Upper lobe of left lung (tissue), 4 donors: Measurements from ENCODE around the gene PCYT2.

Source experiments
- POLR2A ChIP-seq, 4 donors: fragments of 450-650 bp; IDR thresholded peaks; one replicate each; pipeline ENCODE4 v1.5.1; 2016 to 2017; ENCODE audit warnings: antibody characterized with exemption in 4 of 4, mild to moderate bottlenecking in 2 of 4
- POLR2AphosphoS5 ChIP-seq, 2 donors: sonication (generic); formaldehyde crosslinking; IDR thresholded peaks; one replicate each; pipeline ENCODE4 v1.5.1; 2017; ENCODE audit warnings: antibody characterized with exemption in 2 of 2
- TF ChIP-seq, protein P1 (sequence below), 6 experiments: fragments of 450-650 bp in 4 of 6; fragments of 200-600 bp in 2 of 6; sonication (generic) in 2 of 6; IDR thresholded peaks; one replicate each; pipeline ENCODE4 v1.5.1; 2016 to 2019; ENCODE audit warnings: antibody characterized with exemption in 6 of 6

DNA sequence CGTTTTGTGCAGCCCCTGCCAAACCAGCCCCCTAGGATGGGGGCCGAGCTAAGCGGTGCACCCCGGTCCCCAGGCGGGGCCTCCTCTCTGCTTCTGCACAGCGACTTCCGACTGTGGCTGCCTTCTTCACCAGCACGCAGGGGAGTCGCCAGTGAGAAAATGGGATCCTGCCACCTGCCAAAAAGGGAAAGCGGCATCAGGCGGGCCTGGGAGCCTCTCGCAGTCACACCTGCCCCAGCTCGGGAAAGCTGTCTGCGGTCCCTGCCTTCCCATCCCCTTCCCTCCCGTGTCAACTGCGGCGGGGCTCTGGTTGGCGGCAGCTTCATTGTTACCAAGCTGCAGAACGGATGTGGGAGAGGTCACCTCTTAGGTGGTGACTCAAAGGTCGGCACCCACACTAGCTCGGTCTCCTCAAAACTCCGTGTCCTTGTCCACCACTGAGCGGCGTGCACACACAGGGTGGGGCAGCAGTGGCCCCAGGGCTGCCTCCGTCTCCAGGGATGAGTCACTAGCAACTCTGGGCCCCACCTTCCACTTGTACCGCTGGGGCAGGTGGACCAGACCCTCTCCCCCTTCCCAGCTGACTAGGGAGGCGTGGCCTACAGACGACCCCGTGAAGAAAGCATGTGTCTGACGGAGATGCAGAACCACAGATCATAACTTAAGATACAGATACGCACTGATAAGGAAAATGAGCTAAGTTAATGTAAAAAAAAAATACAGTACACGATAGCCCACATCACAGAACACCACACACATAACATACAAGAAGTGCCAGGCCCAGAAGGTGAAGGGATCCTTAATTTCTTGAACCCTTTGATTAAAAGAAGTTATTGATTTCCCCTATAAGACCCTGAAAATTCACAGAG, 1.5 kb upstream of the PCYT2 start:
- TF ChIP-seq POLR2A (IDR thresholded peaks at IDR 0.05) (no peak), POLR2AphosphoS5 (IDR thresholded peaks at IDR 0.05) (no peak)
- TF ChIP-seq, protein P1, sequence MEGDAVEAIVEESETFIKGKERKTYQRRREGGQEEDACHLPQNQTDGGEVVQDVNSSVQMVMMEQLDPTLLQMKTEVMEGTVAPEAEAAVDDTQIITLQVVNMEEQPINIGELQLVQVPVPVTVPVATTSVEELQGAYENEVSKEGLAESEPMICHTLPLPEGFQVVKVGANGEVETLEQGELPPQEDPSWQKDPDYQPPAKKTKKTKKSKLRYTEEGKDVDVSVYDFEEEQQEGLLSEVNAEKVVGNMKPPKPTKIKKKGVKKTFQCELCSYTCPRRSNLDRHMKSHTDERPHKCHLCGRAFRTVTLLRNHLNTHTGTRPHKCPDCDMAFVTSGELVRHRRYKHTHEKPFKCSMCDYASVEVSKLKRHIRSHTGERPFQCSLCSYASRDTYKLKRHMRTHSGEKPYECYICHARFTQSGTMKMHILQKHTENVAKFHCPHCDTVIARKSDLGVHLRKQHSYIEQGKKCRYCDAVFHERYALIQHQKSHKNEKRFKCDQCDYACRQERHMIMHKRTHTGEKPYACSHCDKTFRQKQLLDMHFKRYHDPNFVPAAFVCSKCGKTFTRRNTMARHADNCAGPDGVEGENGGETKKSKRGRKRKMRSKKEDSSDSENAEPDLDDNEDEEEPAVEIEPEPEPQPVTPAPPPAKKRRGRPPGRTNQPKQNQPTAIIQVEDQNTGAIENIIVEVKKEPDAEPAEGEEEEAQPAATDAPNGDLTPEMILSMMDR (IDR thresholded peaks at IDR 0.05): no peak
